HepG2 (cell line): ENCODE measurements around the gene GABRR3. TPM values are rescaled to one million over a fixed set of nuclear protein-coding genes. Genes with fewer than 3 reads are reported as not detected.

Experiments
- ATAC-seq: fragments of 200-7000 bp; cut with Tn5 transposase; 3 replicates; pipeline ENCODE4 v1.9.1; 2020; ENCODE audit warnings: mild to moderate bottlenecking, moderate library complexity
- BruUV-seq: library from RNA; stranded (reverse); fragments of 400-500 nt; replicated peaks from 2 replicates; lab custom pipeline; 2021; lab: Mats Ljungman, UMichigan
- CTCF ChIA-PET: fragments of 300-600 bp; formaldehyde crosslinking; extraction: SDS; loops from one replicate; lab custom pipeline; 2021; ENCODE audit warnings: low total read pairs, inconsistent platforms, low intra/inter-chr PET ratio; lab: Yijun Ruan, JAX
- POLR2A ChIA-PET: fragments of 350-600 bp; sonication (Branson Sonifier 250); formaldehyde crosslinking; loops from one replicate; lab custom pipeline; 2020; ENCODE audit warnings: antibody characterized with exemption, inconsistent platforms; lab: Yijun Ruan, JAX
- DNase-seq: peaks from one replicate; pipeline ENCODE4 v3.0.0-alpha.2; 2015; ENCODE audit warnings: low spot score
- FAIRE-seq: peaks from 3 replicates; lab custom pipeline; 2011; peaks lifted over from hg19 to GRCh38; lab: Jason Lieb, UNC
- H2AFZ ChIP-seq: one replicate; pipeline ENCODE4 v1.6.1; 2011; ENCODE audit warnings: low read length, inconsistent platforms
- H3K27ac ChIP-seq: fragments of 300-600 bp; 3 replicates; pipeline ENCODE4 v1.8.0; 2011; ENCODE audit warnings: mixed run types, mild to moderate bottlenecking, mixed read lengths, low read length, inconsistent platforms; ENCODE audit not compliant: insufficient read depth; ENCODE audit errors: extremely low read length
- H3K27me3 ChIP-seq, 2 experiments: fragments of 200-600 bp in 1 of 2; 2 replicates in 1 of 2; 3 replicates in 1 of 2; pipeline versions ENCODE4 v1.6.0 to v1.8.0; 2011; ENCODE audit warnings: low read length in 2 of 2, mild to moderate bottlenecking in 2 of 2, moderate library complexity in 2 of 2, inconsistent platforms in 1 of 2; ENCODE audit not compliant: insufficient read depth in 2 of 2, control insufficient read depth in 1 of 2
- H3K36me3 ChIP-seq, 2 experiments: fragments of 200-600 bp in 1 of 2; replicated peaks in 1 of 2; 2 replicates in 1 of 2; 3 replicates in 1 of 2; pipeline versions ENCODE4 v1.5.1 to v1.8.0; 2011; ENCODE audit warnings: low read length in 2 of 2, inconsistent platforms in 1 of 2; ENCODE audit not compliant: insufficient read depth in 2 of 2, control insufficient read depth in 1 of 2
- H3K4me1 ChIP-seq: 2 replicates; pipeline ENCODE4 v1.5.1; 2012; ENCODE audit warnings: low read length, inconsistent platforms; ENCODE audit not compliant: insufficient read depth
- H3K4me2 ChIP-seq: 2 replicates; pipeline ENCODE4 v1.6.0; 2011; ENCODE audit warnings: low read depth, low read length, inconsistent platforms
- H3K4me3 ChIP-seq, 3 experiments: fragments of 200-600 bp in 1 of 3; sonication (generic), shearing (Covaris generic) in 1 of 3; replicated peaks in 1 of 3; 2 replicates each; pipeline ENCODE4 v1.5.1; 2011 to 2016; ENCODE audit warnings: low read length in 3 of 3, inconsistent platforms in 2 of 3, low read depth in 2 of 3, mild to moderate bottlenecking in 2 of 3, control low read depth in 1 of 3, mixed read lengths in 1 of 3; ENCODE audit not compliant: insufficient read depth in 1 of 3
- H3K79me2 ChIP-seq: one replicate; pipeline ENCODE4 v1.6.1; 2011; ENCODE audit warnings: low read length, inconsistent platforms; ENCODE audit not compliant: insufficient read depth
- H3K9ac ChIP-seq: 2 replicates; pipeline ENCODE4 v1.6.0; 2011; ENCODE audit warnings: mild to moderate bottlenecking, low read depth, low read length, inconsistent platforms; ENCODE audit not compliant: insufficient read depth
- H3K9me3 ChIP-seq: 2 replicates; pipeline ENCODE4 v1.5.1; 2012; ENCODE audit warnings: mild to moderate bottlenecking, low read length
- H4K20me1 ChIP-seq: 2 replicates; pipeline ENCODE4 v1.6.0; 2011; ENCODE audit warnings: inconsistent platforms, mild to moderate bottlenecking, low read length, moderate library complexity; ENCODE audit not compliant: insufficient read depth
- NBN ChIP-seq: fragments of 450-650 bp; conservative IDR thresholded peaks from 2 replicates; pipeline ENCODE4 v1.6.1; 2017
- NPAS2 ChIP-seq: sonication (generic); formaldehyde crosslinking; IDR thresholded peaks from 2 replicates; pipeline ENCODE4 v1.8.0; 2022; ENCODE audit warnings: mild to moderate bottlenecking, missing genetic modification reagents, borderline replicate concordance
- RARG ChIP-seq: sonication (generic); formaldehyde crosslinking; IDR thresholded peaks from 2 replicates; pipeline ENCODE4 v1.4.0; 2020; ENCODE audit warnings: low read depth, mild to moderate bottlenecking, missing genetic modification reagents
- SIX1 ChIP-seq: sonication (generic); formaldehyde crosslinking; IDR thresholded peaks from 2 replicates; pipeline ENCODE4 v1.4.0; 2020; ENCODE audit warnings: missing genetic modification reagents, borderline replicate concordance
- SMYD3 ChIP-seq: sonication (generic); formaldehyde crosslinking; IDR thresholded peaks from 2 replicates; pipeline ENCODE4 v1.8.1; 2023; ENCODE audit warnings: mild to moderate bottlenecking, missing genetic modification reagents
- ZNF670 ChIP-seq: sonication (generic); formaldehyde crosslinking; IDR thresholded peaks from 2 replicates; pipeline ENCODE4 v1.8.0; 2022; ENCODE audit warnings: mild to moderate bottlenecking, missing genetic modification reagents, borderline replicate concordance
- WGBS: methylation state at CpG from one replicate; pipeline ENCODE4 v1.1.6; 2017; ENCODE audit warnings: low lambda C conversion rate; 5-methylcytosine and 5-hydroxymethylcytosine counted together
- in situ Hi-C: cut with HindIII; loops from 2 replicates; pipeline ENCODE4 v1.10.0; 2017; ENCODE audit warnings: low pct_unique_long_range_greater_than_20kb; ENCODE audit not compliant: extremely low pct_ligation_motif_present
- intact Hi-C: fragments of 100-400 bp; cut with micrococcal nuclease; formaldehyde crosslinking; loops from one replicate; pipeline ENCODE4 v1.10.0; 2022; ENCODE audit not compliant: unreplicated experiment
- polyA plus RNA-seq, 8 experiments: library from polyadenylated mRNA; depleted of rRNA in 3 of 8; stranded (reverse) in 7 of 8; unstranded in 1 of 8; fragments of >200 nt; fragmentation: Illumina TruSeq in 4 of 8; extraction: Trizol in 4 of 8; gene quantifications; 2 replicates each; pipeline versions ENCODE4 v1.2.1 to v1.2.3, GENCODE V29; 2011 to 2016; ENCODE audit warnings: low read depth in 4 of 8, missing spikeins in 1 of 8, mixed read lengths in 1 of 8; ENCODE audit not compliant: insufficient read depth in 1 of 8
- total RNA-seq, 5 experiments: library from RNA; depleted of rRNA; stranded (reverse); fragments of >200 nt; fragmentation: Illumina TruSeq; extraction: Trizol; gene quantifications; 2 replicates each; pipeline ENCODE4 v1.2.3, GENCODE V29; 2016; ENCODE audit warnings: low read depth in 1 of 5
- TF ChIP-seq, protein P1 (sequence below): sonication (generic); formaldehyde crosslinking; IDR thresholded peaks from 2 replicates; pipeline ENCODE4 v1.5.1; 2020; ENCODE audit warnings: missing genetic modification reagents, mild to moderate bottlenecking, borderline replicate concordance
- TF ChIP-seq, protein P2 (sequence below): sonication (generic); formaldehyde crosslinking; IDR thresholded peaks from 2 replicates; pipeline ENCODE4 v1.4.0; 2020; ENCODE audit warnings: missing genetic modification reagents

Gene GABRR3
- total and polyA plus RNA-seq, 2 of the 13 experiments (the other 11 are each of a cell fraction or from before 2014, with no cell fraction given), result 0.42 to 0.83 TPM

DNA sequence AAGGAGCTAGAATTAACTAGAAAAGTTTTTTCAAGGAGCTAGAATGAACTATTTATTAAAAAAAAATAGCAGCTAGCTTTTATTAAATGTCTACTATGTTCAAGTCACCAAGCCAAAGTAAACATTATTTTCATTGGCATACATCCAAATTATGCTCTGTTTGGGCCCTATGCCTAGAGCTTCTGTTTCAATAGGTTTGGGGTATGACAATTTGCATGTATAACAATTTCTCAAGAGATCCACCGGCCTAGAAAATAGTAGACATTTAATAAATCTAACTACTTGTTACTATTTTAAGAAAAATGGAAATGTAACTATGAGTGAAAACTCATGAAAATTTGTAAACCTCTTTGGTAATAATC, 8.0 kb downstream of the GABRR3 start:
- WGBS, result 0% methylated on average over 1 of the region's 1 CpG
- Histone ChIP-seq H3K27me3 (no peaks in the 10 kb centered on the region; a peak in 2 of 5 replicates), H3K79me2 (no peaks in the 10 kb centered on the region), H4K20me1 (no peaks in the 10 kb centered on the region), H3K4me1 (peaks cover 17% of the 10 kb centered on the region; the same call in 1 of the 2 replicates), H3K9ac (no peak overlapping the region), H3K4me2 (no peak overlapping the region), H3K36me3 (no peaks in the 10 kb centered on the region), H3K27ac (no peak overlapping the region), H3K9me3 (no peaks in the 10 kb centered on the region), H3K4me3 (no peak overlapping the region), H2AFZ (no peak overlapping the region)
- no peak for DNase-seq
- POLR2A ChIA-PET, result no interaction called here
- CTCF ChIA-PET, result no interaction called here
- no peak for ATAC-seq
- intact Hi-C loops (no loop called here), in situ Hi-C loops (loop anchor here (25.0 kb wide), 1 partner anchor 535 kb away; no protein-coding TSS in a partner anchor)
- no TSS peak for BruUV-seq
- no peak for TF ChIP-seq NPAS2 (CRISPR knock-in tag)
- TF ChIP-seq SIX1 (CRISPR knock-in tag), result no peak
- TF ChIP-seq, protein P1, sequence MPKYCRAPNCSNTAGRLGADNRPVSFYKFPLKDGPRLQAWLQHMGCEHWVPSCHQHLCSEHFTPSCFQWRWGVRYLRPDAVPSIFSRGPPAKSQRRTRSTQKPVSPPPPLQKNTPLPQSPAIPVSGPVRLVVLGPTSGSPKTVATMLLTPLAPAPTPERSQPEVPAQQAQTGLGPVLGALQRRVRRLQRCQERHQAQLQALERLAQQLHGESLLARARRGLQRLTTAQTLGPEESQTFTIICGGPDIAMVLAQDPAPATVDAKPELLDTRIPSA, result no peak
- no peak for TF ChIP-seq SMYD3 (CRISPR knock-in tag)
- TF ChIP-seq NBN, result no peak
- TF ChIP-seq RARG (CRISPR knock-in tag), result no peak
- TF ChIP-seq, protein P2, sequence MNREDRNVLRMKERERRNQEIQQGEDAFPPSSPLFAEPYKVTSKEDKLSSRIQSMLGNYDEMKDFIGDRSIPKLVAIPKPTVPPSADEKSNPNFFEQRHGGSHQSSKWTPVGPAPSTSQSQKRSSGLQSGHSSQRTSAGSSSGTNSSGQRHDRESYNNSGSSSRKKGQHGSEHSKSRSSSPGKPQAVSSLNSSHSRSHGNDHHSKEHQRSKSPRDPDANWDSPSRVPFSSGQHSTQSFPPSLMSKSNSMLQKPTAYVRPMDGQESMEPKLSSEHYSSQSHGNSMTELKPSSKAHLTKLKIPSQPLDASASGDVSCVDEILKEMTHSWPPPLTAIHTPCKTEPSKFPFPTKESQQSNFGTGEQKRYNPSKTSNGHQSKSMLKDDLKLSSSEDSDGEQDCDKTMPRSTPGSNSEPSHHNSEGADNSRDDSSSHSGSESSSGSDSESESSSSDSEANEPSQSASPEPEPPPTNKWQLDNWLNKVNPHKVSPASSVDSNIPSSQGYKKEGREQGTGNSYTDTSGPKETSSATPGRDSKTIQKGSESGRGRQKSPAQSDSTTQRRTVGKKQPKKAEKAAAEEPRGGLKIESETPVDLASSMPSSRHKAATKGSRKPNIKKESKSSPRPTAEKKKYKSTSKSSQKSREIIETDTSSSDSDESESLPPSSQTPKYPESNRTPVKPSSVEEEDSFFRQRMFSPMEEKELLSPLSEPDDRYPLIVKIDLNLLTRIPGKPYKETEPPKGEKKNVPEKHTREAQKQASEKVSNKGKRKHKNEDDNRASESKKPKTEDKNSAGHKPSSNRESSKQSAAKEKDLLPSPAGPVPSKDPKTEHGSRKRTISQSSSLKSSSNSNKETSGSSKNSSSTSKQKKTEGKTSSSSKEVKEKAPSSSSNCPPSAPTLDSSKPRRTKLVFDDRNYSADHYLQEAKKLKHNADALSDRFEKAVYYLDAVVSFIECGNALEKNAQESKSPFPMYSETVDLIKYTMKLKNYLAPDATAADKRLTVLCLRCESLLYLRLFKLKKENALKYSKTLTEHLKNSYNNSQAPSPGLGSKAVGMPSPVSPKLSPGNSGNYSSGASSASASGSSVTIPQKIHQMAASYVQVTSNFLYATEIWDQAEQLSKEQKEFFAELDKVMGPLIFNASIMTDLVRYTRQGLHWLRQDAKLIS, result no peak
- TF ChIP-seq ZNF670 (CRISPR knock-in tag), result no peak
- FAIRE-seq, result no peak
